Measurements from ENCODE around the gene SLC25A19.
"Not testable (repeated sequence)": the region's sequence is repeated elsewhere in the genome, so short reads cannot be mapped to it uniquely, and the experiment has no call there.

SLC25A19 gene

DNA sequence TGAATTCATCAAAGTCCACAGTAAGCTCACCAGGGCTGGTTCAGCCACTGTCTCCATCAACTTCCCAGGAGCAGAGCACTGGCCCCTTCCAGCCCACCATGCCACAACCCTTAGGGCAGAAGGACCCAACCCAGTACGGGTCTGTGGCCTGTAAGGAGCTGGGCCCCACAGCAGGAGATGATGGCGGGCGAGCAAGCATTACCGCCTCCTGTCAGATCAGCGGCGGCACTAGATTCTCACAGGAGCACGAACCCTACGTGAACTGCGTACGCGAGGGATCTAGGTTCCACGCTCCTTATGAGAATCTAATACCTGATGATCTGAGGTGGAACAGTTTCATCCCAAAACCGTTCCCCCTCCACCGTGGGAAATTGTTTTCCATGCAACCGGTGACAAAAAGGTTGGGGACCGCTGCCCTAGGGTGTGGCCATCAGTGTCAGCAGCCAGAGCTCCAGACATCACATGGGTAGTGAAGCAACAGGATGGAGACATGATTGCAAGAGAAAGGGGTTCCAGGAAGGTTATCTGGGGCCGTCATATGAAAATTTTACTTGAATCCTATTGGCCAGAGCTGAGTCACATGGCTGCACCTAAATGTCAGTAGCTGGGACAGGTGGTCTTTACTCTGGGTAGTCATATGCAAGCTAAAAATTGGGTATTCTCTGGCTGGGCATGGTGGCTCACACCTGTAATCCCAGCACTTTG lies 12.4 kb upstream of the SLC25A19 start:
- DNase-seq = no peak

DNA sequence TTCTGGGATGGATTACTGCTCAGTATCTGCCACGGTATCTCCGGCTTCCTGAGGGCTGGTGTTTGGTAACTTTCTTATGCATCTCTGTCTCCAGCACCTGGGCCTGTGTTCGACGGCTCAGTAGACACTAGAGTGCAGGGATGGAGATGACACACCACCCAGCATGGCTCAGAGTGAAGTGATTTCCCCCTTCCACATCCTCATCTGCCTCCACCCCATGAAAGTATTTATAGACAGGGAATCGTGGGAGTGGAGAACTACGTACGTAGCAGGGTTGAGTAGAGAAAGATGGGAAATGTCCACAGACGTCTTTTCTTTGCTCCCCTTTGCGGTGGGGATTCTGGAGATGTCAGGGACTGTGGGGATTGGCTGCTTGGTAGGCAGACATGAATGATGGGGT lies 11.8 kb upstream of the SLC25A19 start:
- peak in 1 of 56 donors; percentile 51 for DNase-seq

DNA sequence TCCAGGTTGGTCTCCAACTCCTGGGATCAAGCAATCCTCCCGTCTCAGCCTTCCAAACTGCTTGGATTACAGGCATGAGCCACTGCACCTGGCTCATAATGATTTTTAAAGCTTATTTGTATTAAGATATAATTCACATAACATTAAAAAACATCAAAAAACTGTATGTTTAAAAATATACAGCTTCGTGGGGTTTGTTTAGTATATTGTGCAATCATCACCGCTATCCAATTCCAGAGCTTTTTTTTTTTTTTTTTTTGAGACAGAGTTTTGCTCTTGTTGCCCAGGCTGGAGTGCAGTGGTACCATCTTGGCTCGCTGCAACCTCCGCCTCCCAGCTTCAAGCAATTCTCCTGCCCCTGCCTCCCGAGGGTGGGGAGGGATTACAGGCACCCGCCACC lies 11.0 kb upstream of the SLC25A19 start:
- DNase-seq = no peak

DNA sequence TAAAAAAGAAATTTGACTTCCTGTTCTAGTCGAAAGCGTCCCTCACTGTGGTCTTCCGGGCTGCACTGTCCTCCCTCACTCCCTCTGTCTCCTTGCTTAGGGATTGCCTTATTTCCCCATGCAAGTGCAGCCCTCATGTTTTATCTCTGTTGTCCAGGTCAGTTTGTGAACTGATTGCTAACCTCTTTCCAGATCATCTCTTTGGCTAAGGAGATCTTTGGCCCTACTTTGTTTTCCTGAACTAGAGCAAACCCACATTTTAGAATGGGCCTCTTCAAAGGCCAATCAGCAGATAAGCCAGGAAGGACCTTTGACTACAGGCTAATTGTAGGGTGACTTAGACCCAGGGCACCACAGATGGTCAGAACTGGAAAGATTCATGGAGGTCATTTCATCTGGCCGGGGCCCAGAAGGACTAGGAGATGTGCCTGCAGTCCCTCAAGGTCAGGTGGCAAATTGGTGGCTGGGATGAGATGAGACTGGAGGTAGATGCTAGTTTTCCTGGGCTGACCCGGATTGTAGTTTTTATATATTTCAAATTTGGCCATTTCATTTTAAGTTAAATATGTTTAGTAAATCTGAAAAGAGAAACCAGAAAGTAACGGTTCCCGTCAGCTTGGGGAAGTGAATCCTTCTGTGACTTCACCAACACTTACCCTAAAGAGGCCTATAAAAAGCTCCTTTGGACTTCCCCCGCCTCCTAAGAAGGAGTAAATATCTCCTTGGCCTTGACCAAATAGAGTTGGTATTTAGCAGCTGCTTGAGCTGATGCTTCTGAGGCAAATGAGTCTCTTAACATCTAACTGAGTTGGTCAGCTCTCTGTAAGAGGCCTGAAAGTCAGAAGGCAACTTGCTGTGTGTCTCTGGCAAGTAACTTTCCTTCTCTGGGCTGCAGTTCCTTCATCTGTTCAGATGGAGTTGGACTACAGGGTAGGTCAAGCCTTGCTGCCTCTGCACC lies 6.2 kb upstream of the SLC25A19 start:
- no peak for DNase-seq

DNA sequence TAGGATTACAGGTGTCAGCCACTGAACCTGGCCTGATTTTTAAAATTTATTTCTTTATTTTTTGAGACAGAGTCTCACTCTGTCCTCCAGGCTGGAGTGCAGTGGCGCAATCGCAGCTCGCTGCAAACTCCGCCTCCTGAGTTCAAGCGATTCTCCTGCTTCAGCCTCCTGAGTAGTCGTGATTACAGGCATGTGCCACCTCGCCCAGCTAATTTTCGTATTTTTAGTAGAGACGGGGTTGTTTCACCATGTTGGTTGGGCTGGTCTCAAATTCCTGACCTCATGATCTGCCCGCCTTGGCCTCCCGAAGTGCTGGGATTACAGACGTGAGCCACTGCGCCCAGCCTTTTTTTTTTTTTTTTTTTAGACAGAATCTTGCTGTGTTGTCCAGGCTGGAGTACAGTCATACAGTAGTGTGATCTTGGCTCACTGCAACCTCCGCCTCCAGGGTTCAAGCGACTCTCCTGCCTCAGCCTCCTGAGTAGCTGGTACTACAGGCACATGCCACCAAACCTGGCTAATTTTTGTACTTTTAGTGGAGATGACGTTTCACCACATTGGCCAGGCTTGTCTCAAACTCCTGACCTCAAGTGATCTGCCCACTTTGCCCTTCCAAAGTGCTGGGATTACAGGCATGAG lies 3.7 kb upstream of the SLC25A19 start:
- DNase-seq = not testable (repeated sequence)

DNA sequence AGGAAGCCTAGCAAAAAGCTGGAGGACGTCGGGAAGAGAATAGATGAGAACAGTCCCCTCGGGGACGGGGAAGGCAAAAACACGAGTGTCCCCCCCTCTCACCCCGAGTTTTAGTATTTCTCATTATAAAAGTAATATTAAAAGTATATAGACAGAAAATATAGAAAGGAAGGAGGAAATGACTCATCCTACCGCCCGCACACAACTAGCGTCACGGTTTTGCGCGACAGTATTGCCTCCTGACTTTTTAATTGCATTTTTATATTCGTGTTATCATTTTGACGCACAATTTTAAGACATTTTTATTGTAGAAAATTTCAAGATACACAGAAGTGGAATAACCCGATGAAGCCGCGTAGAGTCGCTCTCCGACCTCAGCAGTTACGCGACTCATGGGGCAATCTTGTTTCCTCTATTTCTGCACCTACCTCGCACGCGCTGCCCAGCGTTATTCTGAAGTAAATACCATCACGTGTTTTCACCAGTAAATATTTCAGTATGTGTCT lies 652 bp upstream of the SLC25A19 start:
- DNase-seq = peak in 28 of 56 donors; percentile 25 to 72 (median 49)

DNA sequence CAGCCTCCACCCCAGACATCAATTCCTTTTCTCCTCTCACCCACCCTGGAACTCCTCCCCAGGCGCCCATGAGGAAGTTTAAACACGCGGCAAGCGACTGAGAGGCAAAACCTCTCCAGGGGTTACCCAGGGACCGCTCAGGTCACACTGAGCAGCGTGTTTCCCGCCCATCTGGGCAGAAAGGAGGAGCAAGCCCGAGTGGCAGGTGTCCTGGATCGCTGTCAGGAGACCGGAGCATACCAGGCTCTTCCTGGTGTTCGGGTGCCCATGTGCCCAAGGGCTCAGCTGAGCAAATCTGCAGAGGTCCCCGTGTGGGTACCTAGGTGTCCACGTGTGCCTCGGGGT lies 491 bp downstream of the SLC25A19 start:
- DNase-seq = peak in 8 of 56 donors; percentile 46 to 72 (median 62)

DNA sequence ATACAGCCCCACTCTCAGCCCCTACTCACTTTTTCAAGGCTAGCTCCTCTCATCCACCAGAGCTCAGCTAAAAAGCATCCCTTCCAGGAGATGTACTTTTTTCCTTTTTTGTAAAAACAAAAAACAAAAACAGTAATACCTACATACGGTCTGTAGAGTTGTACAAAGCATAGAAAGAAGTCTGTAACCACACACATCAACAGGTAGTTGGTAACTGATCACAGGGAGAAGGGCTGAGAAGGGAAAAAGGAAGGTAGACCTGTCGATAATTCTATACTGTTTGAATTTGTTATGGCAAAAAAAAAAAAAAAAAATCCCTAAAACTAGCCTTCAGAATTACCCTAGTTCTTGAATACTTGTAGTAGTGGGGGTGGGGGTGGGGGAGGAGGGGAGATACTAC lies 874 bp downstream of the SLC25A19 start:
- DNase-seq = no peak

DNA sequence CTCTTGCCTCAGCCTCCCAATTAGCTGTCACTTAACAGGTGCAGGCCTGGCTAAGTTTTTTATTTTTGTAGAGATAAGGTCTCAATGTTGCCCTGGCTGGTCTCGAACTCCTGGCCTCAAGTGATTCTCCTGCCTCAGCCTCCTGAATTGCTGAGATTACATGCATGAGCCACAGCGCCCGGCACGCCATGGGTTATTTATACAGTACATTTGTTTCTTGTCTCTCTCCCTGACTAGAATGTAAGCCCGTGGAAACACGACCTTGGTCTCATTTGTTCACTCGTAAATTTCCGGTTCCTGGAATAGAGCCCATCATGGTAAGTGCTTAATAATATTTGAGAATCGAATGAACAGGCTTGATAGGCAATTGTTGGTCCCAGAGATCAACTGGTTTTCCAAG lies 2.0 kb downstream of the SLC25A19 start:
- no peak for DNase-seq

DNA sequence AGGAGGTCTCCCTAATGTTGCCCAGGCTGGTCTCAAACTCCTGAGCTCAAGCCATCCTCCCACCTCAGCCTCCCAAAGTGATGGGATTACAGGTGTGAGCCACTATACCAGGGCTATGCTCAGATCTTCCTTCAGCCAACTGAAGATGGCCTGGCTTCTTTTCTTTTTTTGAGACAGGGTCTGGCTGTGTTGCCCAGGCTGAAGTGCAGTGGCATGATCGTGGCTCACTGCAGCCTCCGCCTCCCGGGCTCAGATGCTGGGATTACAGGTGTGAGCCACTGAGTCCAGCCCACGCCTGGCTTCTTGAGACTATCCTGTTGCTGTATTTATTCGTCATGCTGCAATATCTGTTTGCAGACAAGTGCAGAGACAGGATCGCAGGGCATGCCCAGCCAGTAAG lies 4.1 kb downstream of the SLC25A19 start:
- DNase-seq = no peak

DNA sequence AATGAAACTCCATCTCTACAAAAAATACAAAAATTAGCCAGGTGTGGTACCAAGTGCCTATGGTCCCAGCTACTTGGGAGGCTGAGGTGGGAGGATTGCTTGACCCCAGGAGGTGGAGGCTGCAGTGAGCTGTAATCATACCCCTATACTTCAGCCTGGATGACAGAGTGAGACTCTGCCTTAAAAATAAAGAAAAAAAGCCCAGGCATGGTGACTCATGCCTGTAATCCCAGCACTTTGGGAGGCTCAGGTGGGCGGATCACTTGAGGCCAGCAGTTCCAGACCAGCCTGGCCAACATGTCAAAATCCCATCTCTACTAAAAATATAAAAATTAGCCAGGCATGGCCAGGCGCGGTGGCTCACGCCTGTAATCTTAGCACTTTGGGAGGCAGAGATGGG lies 9.0 kb downstream of the SLC25A19 start:
- DNase-seq = not testable (repeated sequence)

DNA sequence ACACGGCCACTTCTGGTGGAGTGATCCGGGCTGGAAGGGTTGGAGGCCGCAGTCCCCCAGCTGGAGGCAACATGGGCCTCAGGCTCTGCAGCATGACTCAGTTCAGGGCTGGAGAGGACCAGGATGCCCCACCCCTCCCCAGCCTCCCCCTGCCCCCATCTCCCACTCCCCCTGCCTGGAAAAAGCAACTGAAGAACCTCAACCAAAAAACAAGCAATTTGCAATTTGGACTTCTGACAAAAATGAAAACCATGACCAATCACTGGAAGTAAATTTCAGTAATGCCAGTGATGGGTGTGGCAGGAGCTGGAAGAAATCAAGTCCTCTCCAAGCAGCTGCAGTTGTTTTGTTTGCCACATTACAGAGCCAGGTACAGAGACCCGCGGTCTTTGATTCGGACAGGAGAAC lies 11.6 kb downstream of the SLC25A19 start:
- no peak for DNase-seq

DNA sequence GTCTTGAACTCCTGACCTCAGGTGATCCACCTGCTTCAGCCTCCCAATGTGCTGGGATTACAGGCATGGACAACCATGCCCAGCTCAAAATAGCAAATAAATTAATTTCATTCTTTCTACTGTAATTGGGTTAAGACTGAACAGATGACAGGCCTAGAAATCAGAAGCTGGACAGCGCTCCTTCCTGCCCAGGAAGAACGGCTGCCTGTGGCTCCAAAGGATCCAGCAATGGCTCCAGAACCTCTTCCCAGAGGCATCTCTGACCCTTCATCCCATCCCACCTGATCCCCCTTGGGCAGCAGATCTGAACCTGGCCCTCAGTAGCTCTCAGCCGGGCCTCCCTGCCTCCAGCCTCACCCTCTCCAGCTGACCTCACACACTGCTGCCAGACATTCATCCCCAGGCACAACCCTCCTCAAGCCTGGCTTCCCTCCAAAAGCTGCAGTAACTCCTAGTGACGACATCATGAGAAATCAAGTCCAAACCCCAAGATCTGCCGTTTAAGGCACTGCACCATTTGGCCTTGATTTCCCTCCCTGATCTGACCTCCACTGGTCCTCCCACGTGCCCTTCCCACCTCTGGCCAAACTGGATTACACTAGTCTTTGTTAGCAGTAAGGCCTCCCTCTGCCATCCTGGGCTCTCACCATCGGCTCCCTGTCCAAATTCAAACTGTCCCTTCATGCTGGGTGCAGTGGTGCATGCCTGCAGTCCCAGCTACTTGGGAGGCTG lies 15.1 kb downstream of the SLC25A19 start:
- no peak for DNase-seq

DNA sequence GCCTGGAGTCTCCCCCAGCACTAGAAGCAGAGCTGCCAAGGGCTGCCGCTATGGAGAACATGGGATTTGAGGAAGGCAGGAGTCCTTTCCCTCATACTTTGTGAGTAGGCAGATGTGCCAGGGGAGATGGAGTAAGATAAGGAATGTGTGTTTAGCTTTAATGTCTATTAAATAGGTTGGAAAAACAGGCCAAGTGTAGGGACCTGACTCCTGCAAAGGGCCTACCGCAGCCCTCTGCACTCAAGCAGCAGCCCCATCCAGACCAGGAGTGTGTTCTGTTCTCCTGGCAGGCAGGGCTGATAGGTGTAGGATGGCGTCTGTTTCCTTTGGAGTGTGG lies 16.4 kb downstream of the SLC25A19 start:
- DNase-seq = peak in 2 of 56 donors; percentile 4 to 16

DNA sequence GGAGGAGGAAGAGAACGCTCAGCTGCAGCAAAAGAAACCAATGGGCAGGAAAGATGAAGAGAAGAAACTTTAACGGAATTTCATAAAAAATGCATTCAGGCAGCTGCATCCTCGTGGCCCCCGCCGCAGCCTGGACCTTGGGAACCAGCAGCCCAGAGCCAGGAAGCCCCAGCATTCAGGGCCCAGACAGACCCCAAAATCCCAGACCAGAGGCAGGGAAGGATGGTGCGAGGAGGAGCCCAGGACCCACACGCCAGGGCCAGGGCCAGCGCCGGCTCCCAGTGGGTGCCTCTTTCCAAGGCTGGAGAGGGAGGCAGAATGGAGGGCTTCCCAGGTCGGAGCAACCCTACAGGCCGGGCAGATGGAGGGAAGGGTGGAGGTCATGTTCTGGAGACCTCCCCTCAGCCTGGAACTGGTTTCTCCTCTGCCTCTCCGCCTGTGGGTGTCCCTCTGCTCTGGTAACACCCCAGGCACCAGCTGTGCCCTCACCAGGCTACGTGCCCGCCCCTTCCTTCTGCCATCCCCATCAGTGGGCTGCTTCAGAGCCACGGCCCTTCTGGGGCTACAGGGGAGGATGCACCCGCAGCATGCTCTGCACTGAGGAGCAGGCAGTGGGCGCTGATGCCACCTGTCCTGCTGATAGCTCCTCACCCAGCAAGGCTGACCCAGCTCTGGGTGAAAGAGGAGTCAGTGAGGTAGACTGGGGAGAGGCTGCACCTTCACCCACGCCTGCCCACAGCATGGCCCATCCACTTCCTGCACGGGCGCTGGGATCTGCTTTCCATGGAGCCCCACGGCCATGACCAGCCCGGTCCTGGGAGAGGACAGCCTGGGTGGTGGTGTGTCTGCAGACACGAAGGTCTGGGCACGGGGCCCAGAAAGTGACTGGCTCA lies 17.0 kb downstream of the SLC25A19 start:
- DNase-seq = peak in 24 of 56 donors; percentile 3 to 60 (median 26)

DNA sequence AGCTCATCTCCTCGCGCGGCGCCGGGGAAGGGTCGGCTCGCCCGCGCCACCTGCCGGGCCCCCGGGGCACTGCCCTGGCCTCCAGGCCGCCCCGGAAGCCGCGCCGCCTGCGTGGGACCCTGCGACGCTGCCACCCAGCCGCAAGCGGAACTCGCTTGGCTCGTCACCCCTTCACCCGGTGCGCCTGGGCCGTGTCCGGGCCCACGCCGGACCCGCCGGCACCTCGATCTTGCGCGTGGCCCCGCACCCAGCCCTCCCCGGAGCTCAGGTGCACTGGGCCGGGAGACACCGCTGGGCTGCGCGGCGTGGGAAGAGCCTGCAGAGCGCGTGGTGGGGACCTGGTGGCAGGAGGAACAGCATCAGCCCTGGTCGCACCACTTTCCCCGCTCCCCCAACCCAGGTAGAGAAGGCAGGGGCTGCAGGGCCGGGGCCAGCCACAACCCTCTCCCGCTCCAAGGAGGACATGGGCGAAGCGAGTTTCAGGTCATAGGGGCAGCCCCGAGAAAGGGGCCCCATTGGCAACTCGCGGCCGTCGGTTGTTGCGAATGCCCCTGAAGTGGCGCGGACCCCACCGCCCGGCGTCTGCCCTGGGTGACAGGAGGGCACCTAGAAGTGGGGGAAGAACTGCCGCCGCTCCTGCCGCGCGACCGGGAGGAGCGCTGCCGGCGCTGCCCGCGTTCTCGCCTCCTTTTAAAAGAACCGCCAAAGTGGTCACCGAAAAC lies 17.8 kb downstream of the SLC25A19 start:
- DNase-seq = peak in 50 of 56 donors; percentile 17 to 86 (median 68)

DNA sequence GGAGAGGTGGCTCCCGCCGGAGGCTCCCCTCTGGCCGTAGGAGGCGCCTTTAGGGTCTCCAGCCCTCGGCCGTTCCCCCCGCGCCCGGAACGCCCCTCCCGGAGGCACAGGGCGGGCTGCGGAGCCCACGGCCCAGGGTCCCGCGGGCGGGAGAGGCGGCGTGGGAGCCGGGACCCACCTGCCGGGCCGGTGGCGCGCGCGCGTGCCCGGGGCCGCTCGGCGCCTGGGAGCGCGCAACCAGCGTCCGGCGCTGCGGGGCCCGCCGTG lies 18.3 kb downstream of the SLC25A19 start, which contains the start of gene MIF4GD:
TSS of gene MIF4GD (minus strand) at position 266 of the 267 bp plus-strand sequence. CDS start 1,036 bp downstream, outside the sequence.
- DNase-seq = peak in 1 of 56 donors; percentile 67

DNA sequence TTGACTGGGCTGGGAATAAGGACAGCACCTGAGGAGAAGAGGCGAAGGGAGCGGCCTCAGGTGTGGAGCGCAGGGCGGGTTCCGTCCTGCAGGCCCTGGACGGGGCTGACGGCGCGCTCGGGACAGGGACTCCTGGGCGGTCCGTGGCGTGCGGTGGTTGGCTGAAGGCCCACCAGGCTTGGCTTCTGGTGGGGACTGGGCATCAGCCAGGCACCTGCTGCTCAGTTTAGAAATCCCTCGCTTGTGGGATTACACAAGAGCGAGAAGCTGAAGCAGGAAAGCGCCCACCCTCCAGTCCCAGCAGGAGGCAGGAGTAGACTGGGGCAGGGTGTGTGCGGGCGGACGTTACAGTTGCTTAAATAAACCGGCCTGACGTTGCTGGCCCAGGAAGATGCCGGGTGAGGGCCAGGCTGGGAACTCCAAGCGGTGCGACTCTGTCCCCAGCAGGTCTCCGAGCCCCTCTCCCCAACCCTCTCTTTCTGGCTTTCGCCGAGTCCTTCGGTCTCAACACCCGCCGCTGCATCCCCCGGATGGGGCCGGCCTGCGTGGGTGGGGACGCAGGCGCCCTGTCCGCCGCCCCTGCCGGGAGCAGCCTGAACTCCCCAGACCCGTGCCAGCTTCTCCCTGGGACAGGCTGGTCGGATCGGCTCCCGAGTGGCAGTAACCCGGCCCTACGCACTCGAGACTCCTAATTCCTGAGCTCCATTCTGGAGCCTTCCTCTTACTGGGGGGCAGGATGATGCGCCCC lies 18.8 kb downstream of the SLC25A19 start:
- DNase-seq = peak in 42 of 56 donors; percentile 20 to 76 (median 57)

DNA sequence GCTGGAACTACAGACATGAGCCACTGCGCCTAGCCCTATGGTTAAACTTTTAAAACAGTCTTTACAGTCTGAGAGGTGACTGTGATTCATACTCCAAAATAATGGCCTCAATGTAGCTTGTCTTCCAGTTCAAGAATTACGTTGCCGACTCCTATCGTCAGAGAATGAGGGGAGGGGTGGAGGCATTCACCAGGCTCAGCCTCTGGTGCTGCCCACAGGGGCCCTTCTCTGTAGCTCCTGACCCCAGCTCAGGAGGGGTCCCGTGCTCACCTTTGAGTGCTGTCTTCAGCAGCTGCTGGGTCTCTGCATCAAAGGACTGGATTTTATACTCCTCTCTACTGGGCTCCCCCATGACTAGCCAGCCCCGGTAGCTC lies 19.4 kb downstream of the SLC25A19 start:
- DNase-seq = no peak

Measured in nucleus accumbens (tissue), 56 donors.